SK-N-SH (cell line): ENCODE results near the gene TUBA3E.
"Not testable (repeated sequence)": the region's sequence is repeated elsewhere in the genome, so short reads cannot be mapped to it uniquely, and the experiment has no call there.

Experiments
- CTCF ChIP-seq: fragments of 200-600 bp; sonication (generic); IDR thresholded peaks from 2 replicates; pipeline ENCODE4 v1.6.1; 2017; ENCODE audit warnings: antibody characterized with exemption, mild to moderate bottlenecking, moderate library complexity
- EZH2phosphoT487 ChIP-seq: fragments of 200-600 bp; sonication (generic); IDR thresholded peaks from 2 replicates; pipeline ENCODE4 v1.6.1; 2017; ENCODE audit warnings: low read depth, mixed run types, mild to moderate bottlenecking, antibody characterized with exemption, moderate library complexity, borderline replicate concordance
- NRF1 ChIP-seq: IDR thresholded peaks from 2 replicates; pipeline ENCODE4 v1.6.1; 2012; ENCODE audit warnings: low read depth, mild to moderate bottlenecking, low read length
- POLR2AphosphoS5 ChIP-seq: IDR thresholded peaks from 2 replicates; pipeline ENCODE4 v1.6.1; 2012; ENCODE audit warnings: low read depth, low read length

- TF ChIP-seq CTCF, EZH2phosphoT487, NRF1, POLR2AphosphoS5: not testable (repeated sequence)
Observed at GRCh38 chr2:130233066-130233465, 34.8 kb upstream of the TUBA3E start.
